GM15510 (cell line): ENCODE measurements around the gene KHDRBS2.

Experiments used
- POLR2A ChIP-seq: IDR thresholded peaks from 3 replicates; pipeline ENCODE4 v1.6.1; 2011; ENCODE audit warnings: borderline replicate concordance; ENCODE audit not compliant: insufficient read length; ENCODE audit errors: extremely low read depth

Gene KHDRBS2

DNA sequence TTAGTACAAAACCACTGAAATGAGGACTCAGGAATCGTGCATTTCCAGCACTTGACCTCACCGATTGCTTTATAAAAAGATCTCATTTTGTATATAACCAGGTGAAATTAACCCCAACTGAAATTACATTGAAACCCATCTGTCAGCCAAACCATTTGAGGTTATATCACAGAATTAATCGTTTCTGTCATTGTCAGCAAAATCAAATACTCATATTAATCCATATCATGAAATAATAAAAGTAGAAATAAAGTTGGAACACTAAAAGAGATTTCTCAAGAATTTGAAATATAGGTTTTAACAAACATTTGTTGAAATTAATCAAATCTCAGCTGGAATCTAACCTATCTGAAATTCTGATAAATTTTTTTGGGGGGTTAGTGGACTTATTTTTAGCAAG lies 23.7 kb downstream of the KHDRBS2 start:
- no peak for TF ChIP-seq POLR2A

GRCh38 chr6:62246087-62246486 lies 39.9 kb downstream of the KHDRBS2 start:
- no peak for TF ChIP-seq POLR2A

DNA sequence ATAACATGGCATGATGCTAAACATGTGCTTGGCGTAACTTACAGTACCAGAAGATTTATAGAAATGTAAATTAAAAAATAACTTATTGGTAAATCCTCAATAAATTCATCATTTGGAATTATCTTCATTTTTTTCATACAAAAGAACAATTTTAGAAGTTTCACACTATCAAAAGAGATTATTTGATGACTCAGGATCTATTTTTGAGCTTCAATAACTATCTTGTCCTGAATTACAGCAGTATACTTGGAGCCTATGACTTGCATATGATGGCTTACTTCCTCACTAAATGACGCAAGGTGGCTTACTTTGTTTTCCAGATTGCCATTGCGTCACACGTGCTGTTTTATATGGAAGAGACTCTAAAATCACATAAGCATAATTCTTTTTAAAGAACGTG lies 49.2 kb downstream of the KHDRBS2 start:
- no peak for TF ChIP-seq POLR2A

DNA sequence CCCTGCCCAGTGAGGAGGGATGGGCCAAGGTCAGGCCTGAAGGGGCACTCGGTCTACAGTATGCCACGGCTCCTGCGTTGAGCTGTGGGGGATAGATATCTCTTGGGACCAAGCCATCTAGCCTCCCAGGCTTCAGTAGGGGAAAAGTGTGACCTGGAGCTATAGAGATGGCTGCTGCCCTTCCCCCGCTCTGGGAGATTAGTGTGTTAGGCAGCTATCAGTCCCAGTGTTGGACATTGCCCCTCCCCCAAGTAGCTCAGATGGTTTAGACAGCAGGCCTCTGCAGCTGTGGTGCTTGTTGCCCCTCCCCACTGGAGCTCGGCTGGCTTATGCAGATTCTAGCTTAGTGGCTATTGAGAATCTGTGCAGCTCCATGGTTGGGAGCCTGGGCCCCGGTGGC lies 56.8 kb downstream of the KHDRBS2 start:
- no peak for TF ChIP-seq POLR2A

- no peak for TF ChIP-seq POLR2A
Observed at GRCh38 chr6:62217866-62218265, 68.2 kb downstream of the KHDRBS2 start.

DNA sequence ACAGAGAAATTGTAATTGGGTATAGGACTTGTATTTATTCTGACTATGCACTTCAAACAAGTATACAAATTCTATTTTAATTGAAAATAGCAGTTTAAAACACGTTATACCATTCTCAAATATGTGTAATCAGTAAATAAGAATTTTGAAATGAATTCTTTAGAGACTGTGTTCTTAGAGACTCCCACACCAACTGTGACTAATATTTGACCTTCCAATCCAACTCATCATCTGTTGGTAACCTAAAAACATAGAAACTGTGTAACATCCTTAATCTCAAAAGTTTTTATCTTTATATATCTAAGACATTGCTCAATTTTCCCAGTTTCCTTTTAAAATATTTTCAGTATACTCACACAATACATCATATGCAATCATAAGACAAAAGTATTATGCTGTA lies 83.9 kb downstream of the KHDRBS2 start:
- no peak for TF ChIP-seq POLR2A

DNA sequence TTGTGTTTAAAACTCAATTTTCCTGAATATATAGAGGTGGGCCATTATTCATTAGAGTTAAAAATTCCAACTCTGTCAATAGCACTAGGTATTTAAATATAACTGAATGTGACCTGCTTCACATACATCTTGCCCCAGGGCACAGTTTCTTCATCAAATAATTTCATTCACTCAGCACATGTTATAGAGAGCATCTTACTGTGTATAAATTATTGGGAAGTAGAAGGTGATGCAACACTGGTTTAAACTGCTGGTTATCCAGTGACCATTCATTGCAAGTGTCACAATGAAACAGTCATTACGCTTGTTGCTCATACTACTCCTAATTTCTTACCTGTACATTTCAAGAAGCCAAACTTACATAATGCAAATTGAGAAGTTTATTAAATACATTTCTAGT lies 93.4 kb downstream of the KHDRBS2 start:
- no peak for TF ChIP-seq POLR2A

- TF ChIP-seq POLR2A: no peak
Observed at GRCh38 chr6:62175195-62175594, 110.8 kb downstream of the KHDRBS2 start.

- no peak for TF ChIP-seq POLR2A
Observed at GRCh38 chr6:62174548-62174947, 111.5 kb downstream of the KHDRBS2 start.

GRCh38 chr6:62167736-62168135 lies 118.3 kb downstream of the KHDRBS2 start:
- no peak for TF ChIP-seq POLR2A

- TF ChIP-seq POLR2A: no peak
Observed at GRCh38 chr6:62162858-62163257, 123.2 kb downstream of the KHDRBS2 start.

DNA sequence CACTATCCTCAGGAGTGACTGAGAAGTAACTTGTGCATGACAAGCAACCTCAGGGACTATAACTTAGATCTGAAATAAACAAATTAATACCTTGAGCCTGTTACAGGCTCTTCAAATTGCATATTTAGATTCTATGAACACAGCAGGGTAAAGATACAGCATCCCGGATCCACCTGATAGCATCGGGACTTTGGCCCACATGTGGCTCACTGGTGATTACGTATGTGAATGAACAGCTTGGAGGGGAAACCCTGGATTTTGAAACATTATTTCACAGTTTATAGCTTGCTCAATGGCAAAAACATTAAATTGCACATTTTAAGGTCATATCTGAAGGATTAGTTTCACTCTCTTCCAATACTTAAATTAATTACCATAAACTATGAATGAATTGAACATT lies 133.2 kb downstream of the KHDRBS2 start:
- TF ChIP-seq POLR2A: no peak

GRCh38 chr6:62150048-62150663 lies 135.9 kb downstream of the KHDRBS2 start:
- TF ChIP-seq POLR2A: no peak

DNA sequence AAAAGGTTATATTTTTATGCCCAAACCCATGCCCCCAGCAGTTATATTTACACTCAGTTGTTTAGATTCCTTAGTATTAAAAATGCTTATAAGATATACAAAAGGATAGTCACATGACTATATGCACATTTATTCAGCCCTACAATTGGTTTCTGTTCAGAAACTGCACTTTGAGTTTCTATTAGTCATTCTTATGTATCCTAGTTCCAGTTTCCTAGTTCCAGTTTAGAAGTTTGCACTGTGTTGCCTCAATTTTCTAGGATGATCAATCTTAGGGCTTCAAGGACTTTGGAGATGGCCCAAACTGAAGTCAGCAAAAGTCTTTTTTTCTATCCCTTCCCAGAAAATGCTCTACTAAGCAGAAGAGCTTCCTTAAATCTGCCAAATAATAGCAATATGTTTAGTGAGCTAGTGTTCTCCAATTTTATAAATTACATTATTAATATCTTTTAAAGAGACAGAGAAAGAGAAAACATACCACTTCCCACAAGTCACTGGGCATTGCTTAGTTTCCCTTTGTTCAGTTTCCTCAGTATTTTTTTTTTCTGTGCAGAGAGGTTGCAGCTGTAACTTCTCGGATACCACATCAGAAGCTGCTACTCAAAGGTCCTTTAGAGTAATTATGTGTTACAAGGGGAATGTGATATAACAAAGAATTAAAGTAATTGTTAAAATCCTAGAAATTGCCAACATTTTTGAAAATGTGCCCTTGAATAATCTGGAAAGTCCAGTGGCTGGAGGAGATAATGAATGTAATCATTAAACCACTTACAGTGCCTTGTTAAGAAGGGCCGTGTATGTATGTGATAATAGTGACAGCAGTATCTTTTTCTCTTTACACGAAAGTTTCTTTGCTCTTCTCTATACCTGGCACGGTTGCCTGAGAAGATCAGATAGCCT lies 138.8 kb downstream of the KHDRBS2 start:
- no peak for TF ChIP-seq POLR2A

DNA sequence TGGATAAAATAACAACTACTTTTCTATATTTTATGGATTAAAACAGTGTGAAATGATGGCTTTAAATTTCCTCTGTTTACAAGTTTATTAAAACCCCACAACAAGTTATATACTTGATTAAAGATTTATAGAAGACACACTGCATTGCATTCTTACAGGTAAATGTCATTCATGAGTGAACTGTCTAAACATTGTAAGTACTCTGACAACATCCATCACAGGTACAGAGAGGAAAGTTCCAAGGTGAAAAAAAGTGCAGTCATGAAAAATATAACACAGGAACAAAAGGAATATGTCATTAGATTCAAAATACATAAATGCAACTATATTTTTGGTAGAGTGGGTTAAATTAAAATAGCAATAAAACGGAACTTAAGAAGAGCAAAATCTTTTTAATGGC lies 156.9 kb downstream of the KHDRBS2 start:
- TF ChIP-seq POLR2A: no peak

DNA sequence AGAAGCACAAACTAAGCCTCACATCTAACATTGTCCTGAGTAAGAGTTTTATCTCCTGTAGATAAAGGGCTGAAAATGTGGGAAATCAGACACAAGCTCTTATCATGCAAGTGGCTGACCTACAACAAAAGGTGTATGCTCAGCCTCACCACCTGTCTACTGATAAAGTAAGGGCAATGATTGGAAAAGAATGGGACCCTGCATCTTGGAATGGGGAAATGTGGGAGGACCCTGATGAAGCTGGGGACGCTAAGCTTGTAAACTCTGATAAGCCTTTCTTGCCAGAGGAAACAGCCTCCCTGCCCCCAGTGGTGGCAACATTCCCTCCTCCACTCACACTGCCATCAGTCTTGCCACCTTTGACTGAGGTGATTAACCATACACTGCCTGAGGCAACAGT lies 166.6 kb downstream of the KHDRBS2 start:
- TF ChIP-seq POLR2A: no peak
